ENCODE measurements around the gene MGLL. TPM values are rescaled to one million over a fixed set of nuclear protein-coding genes. Genes with fewer than 3 reads are reported as not detected.

MGLL gene
- total and polyA plus RNA-seq, 2 experiments from 2014 or later, result 58.7 to 184 TPM

DNA sequence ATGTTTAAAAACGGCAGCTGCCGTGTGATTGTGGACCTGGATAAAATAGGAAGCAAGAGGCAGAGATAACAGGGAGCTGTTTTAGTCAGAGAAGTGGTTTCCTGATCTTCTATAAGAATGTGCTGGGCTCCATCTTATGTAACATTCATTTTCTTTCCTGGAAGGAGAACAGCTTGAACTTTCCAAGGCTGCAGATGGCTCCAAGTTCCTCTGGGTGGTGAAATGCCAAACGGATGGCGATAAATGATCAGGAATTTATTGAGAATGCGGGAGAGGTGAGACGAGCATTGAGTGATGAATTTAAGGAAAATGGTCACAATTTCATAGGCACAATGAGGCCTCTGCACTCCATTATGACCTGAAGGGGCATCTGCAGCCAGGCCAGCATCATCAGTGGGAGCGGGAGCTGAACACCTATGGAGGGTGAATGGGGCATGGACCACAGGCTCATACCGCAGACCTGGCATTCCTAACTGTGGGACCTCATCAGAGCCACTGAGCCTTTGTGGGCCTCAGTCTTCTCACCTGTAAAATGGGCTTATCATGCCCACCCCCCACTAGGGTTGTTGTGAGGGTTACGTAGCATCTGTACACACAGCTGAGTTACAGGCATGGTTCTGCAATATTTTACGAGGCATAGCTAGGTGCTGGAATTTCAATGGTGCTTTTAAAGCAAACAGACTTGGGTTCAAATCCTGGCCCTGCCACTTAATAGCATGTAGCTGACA lies 17.1 kb downstream of the MGLL start:
- peak; percentile 49 for DNase-seq
- Histone ChIP-seq H3K79me2 (ENCODE audit: insufficient read depth) (peaks cover 31% of the 10 kb centered on the region), H3F3A (ENCODE audit: insufficient read depth) (peaks cover 37% of the 10 kb centered on the region), H3K4me1 (ENCODE audit: insufficient read depth) (peaks cover 29% of the 10 kb centered on the region), H3K9ac (no peak overlapping the region), H3K27ac (no peak overlapping the region), H3K4me3 (no peak overlapping the region), H4K20me1 (ENCODE audit: insufficient read depth) (no peaks in the 10 kb centered on the region), H3K27me3 (replicated peaks; ENCODE audit: insufficient read depth) (no peaks in the 10 kb centered on the region), H3K9me2 (ENCODE audit: insufficient read depth) (no peaks in the 10 kb centered on the region), H2AFZ (no peak overlapping the region), H3K4me2 (ENCODE audit: unreplicated experiment) (no peak overlapping the region), H3K9me3 (ENCODE audit: low read depth) (no peaks in the 10 kb centered on the region), H3K36me3 (ENCODE audit: low read depth) (peaks cover 6% of the 10 kb centered on the region; the same call in 1 of the 2 replicates)
- 55 to 64% methylated on average over 10 of the region's 10 CpGs for WGBS, 2 experiments (ENCODE audit: low coverage in 1 of 2, low lambda C conversion rate in 2 of 2, missing lambda C conversion rate in 2 of 2)
- in situ Hi-C loops (cut with MboI), result loop anchor here (10.0 kb wide), 1 partner anchor 110 kb away; no protein-coding TSS in a partner anchor
- TF ChIP-seq EZH2phosphoT487 (IDR thresholded peaks at IDR 0.05; ENCODE audit: insufficient read depth, low read depth) (no peak), EZH2 (IDR thresholded peaks at IDR 0.05; ENCODE audit: insufficient read depth, poor library complexity, severe bottlenecking) (no peak)

DNA sequence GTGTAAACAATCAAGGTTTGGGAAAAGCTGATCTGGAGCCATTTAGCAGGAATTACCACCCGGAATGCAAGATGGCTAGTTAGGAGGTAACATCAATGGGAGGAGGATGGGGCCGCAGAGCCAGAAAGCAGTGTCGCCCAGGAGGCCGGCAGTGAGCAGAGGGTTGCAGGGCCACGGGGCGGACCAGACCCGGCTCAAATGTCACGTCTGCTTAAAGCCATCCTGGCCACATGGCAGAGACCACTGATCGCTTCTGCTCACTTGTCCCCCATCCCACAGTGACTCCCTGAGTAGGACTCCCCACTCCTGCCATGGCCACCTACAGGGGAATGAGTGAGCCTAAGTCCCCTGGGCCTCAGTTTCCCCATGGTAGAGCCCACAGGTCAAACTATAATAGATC lies 18.2 kb downstream of the MGLL start:
- Histone ChIP-seq H3K4me1 (ENCODE audit: insufficient read depth) (peaks cover 39% of the 10 kb centered on the region), H3K9me3 (ENCODE audit: low read depth) (no peaks in the 10 kb centered on the region), H3K36me3 (ENCODE audit: low read depth) (peaks cover 5% of the 10 kb centered on the region; the same call in 1 of the 2 replicates), H3F3A (ENCODE audit: insufficient read depth) (peaks cover 43% of the 10 kb centered on the region), H4K20me1 (ENCODE audit: insufficient read depth) (no peaks in the 10 kb centered on the region), H3K4me3 (no peak overlapping the region), H3K79me2 (ENCODE audit: insufficient read depth) (peaks cover 21% of the 10 kb centered on the region), H3K9me2 (ENCODE audit: insufficient read depth) (no peaks in the 10 kb centered on the region), H2AFZ (no peak overlapping the region), H3K27me3 (replicated peaks; ENCODE audit: insufficient read depth) (no peaks in the 10 kb centered on the region), H3K4me2 (ENCODE audit: unreplicated experiment) (no peak overlapping the region), H3K9ac (no peak overlapping the region), H3K27ac (peak overlapping the region; percentile 67)
- no peak for DNase-seq
- in situ Hi-C loops (cut with MboI), result loop anchor here (10.0 kb wide), 1 partner anchor 109 kb away; no protein-coding TSS in a partner anchor
- 86 to 90% methylated on average over 8 to 9 of the region's 9 CpGs for WGBS, 2 experiments (ENCODE audit: low coverage in 1 of 2, low lambda C conversion rate in 2 of 2, missing lambda C conversion rate in 2 of 2)
- no peak for TF ChIP-seq EZH2phosphoT487 (IDR thresholded peaks at IDR 0.05; ENCODE audit: insufficient read depth, low read depth)
- no peak for TF ChIP-seq EZH2 (IDR thresholded peaks at IDR 0.05; ENCODE audit: insufficient read depth, poor library complexity, severe bottlenecking)

DNA sequence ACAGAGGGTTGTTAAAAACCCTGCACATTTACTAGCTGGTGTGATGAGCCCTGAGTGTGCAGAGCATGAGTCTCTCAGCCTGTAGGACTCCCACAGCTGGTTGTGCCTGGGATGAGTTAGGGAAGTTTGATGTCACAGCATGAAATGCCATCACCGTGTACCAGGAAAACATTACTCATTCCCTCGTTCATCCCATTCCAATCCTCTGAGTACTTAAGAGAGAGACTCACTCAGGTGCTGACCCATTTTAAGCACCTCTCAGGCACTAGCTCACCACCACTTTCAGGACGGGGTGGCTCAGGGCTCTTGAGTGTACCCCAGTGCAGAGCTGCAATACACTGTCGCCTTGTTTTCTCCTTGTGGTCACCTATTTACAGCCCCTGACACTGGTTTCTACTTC lies 18.7 kb downstream of the MGLL start:
- Histone ChIP-seq H3K9ac (no peak overlapping the region), H3K4me1 (ENCODE audit: insufficient read depth) (peaks cover 44% of the 10 kb centered on the region), H3K4me2 (ENCODE audit: unreplicated experiment) (peak overlapping the region; percentile 27)

DNA sequence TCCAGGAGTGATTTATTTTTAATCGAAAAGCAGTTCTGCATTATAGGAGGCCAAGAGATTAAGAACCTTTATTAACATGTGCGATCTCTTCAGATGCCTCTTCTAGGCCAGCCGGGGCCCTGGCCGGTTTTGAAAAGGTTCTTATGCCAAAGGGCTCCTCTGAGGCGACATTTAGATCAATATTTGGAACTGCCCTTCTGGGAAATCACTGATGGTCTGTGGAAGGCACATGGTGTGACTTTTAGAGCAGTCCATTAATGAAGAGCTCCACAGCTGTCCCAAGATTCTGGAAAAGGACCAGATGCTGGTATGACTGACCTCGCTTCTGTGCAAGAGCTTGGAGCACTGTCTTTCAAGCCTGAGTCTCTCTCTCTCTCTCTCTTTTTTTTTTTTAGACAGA lies 19.7 kb downstream of the MGLL start:
- Histone ChIP-seq H3F3A (ENCODE audit: insufficient read depth) (peaks cover 43% of the 10 kb centered on the region), H2AFZ (no peak overlapping the region), H3K27me3 (replicated peaks; ENCODE audit: insufficient read depth) (no peaks in the 10 kb centered on the region), H3K4me3 (no peak overlapping the region), H3K36me3 (ENCODE audit: low read depth) (no peaks in the 10 kb centered on the region), H3K4me2 (ENCODE audit: unreplicated experiment) (no peak overlapping the region), H3K4me1 (ENCODE audit: insufficient read depth) (peaks cover 45% of the 10 kb centered on the region), H3K79me2 (ENCODE audit: insufficient read depth) (peaks cover 30% of the 10 kb centered on the region), H3K27ac (peak overlapping the region; percentile 67; the same call in 1 of the 2 replicates), H3K9me2 (ENCODE audit: insufficient read depth) (no peaks in the 10 kb centered on the region), H4K20me1 (ENCODE audit: insufficient read depth) (no peaks in the 10 kb centered on the region), H3K9ac (no peak overlapping the region; the same call in 1 of the 2 replicates), H3K9me3 (ENCODE audit: low read depth) (no peaks in the 10 kb centered on the region)
- 79 to 85% methylated on average over 6 of the region's 6 CpGs for WGBS, 2 experiments (ENCODE audit: low coverage in 1 of 2, low lambda C conversion rate in 2 of 2, missing lambda C conversion rate in 2 of 2)
- TF ChIP-seq EZH2phosphoT487 (IDR thresholded peaks at IDR 0.05; ENCODE audit: insufficient read depth, low read depth) (no peak), EZH2 (IDR thresholded peaks at IDR 0.05; ENCODE audit: insufficient read depth, poor library complexity, severe bottlenecking) (no peak)
- in situ Hi-C loops (cut with MboI), result loop anchor here (10.0 kb wide), 1 partner anchor 108 kb away; no protein-coding TSS in a partner anchor
- no peak for DNase-seq

More for the DNA sequence above, 18.7 kb downstream of the MGLL start:
- TF ChIP-seq EZH2phosphoT487 (IDR thresholded peaks at IDR 0.05; ENCODE audit: insufficient read depth, low read depth) (no peak), EZH2 (IDR thresholded peaks at IDR 0.05; ENCODE audit: insufficient read depth, poor library complexity, severe bottlenecking) (no peak)
- H3K9me2 ChIP-seq (ENCODE audit: insufficient read depth), result no peaks in the 10 kb centered on the region
- H3K27ac ChIP-seq, result peak overlapping the region; percentile 67
- WGBS, 2 experiments (ENCODE audit: low coverage in 1 of 2, low lambda C conversion rate in 2 of 2, missing lambda C conversion rate in 2 of 2), result 17 to 21% methylated on average over 4 of the region's 4 CpGs
- no peaks in the 10 kb centered on the region for H4K20me1 ChIP-seq (ENCODE audit: insufficient read depth)
- in situ Hi-C loops (cut with MboI), result loop anchor here (10.0 kb wide), 1 partner anchor 109 kb away; no protein-coding TSS in a partner anchor
- H2AFZ ChIP-seq, result no peak overlapping the region
- H3K36me3 ChIP-seq (ENCODE audit: low read depth), result peaks cover under 1% of the 10 kb centered on the region; the same call in 1 of the 2 replicates
- H3K9me3 ChIP-seq (ENCODE audit: low read depth), result no peaks in the 10 kb centered on the region
- H3K27me3 ChIP-seq (replicated peaks; ENCODE audit: insufficient read depth), result no peaks in the 10 kb centered on the region
- H3K79me2 ChIP-seq (ENCODE audit: insufficient read depth), result peaks cover 21% of the 10 kb centered on the region
- DNase-seq, result peak; percentile 95
- no peak overlapping the region for H3K4me3 ChIP-seq
- peaks cover 43% of the 10 kb centered on the region for H3F3A ChIP-seq (ENCODE audit: insufficient read depth)
